ENCODE measurements around the gene LIMS2. TPM values are rescaled to one million over a fixed set of nuclear protein-coding genes. Genes with fewer than 3 reads are reported as not detected.

Gene LIMS2
- total and polyA plus RNA-seq, 2 experiments from 2014 or later, result 1.6 to 3.5 TPM

GRCh38 chr2:127607399-127607908, 67.9 kb downstream of the LIMS2 start:
- Histone ChIP-seq H3K9me2 (ENCODE audit: insufficient read depth) (no peaks in the 10 kb centered on the region), H3K79me2 (replicated peaks; ENCODE audit: insufficient read depth) (no peaks in the 10 kb centered on the region), H4K20me1 (replicated peaks; ENCODE audit: insufficient read depth) (no peaks in the 10 kb centered on the region), H3K27ac (ENCODE audit: low read depth) (no peak overlapping the region), H3K27me3 (ENCODE audit: insufficient read depth) (no peaks in the 10 kb centered on the region), H2AFZ (no peak overlapping the region), H3K4me1 (ENCODE audit: insufficient read depth) (no peaks in the 10 kb centered on the region), H3K36me3 (ENCODE audit: insufficient read depth) (no peaks in the 10 kb centered on the region), H3F3A (replicated peaks; ENCODE audit: low read depth) (no peaks in the 10 kb centered on the region), H3K4me3 (no peak overlapping the region), H3K4me2 (no peak overlapping the region)
- DNase-seq (ENCODE audit: low spot score), result no peak
- ATAC-seq, result no peak
- Mint-ChIP-seq H3K27me3 (ENCODE audit: insufficient read depth, low read depth, poor library complexity) (peaks cover 13% of the 10 kb centered on the region), H3K9me3 (no peaks in the 10 kb centered on the region), H3K4me1 (no peaks in the 10 kb centered on the region), H3K27ac (no peak overlapping the region), H3K4me3 (no peak overlapping the region), H3K36me3 (ENCODE audit: low read depth) (no peaks in the 10 kb centered on the region)
- TF ChIP-seq REST (IDR thresholded peaks at IDR 0.05; ENCODE audit: unreplicated experiment) (no peak), ZNF462 (CRISPR knock-in tag; IDR thresholded peaks at IDR 0.05) (no peak), ZNF114 (CRISPR knock-in tag; IDR thresholded peaks at IDR 0.05) (no peak), POLR2AphosphoS5 (IDR thresholded peaks at IDR 0.05; ENCODE audit: low read depth) (no peak), EZH2 (IDR thresholded peaks at IDR 0.05; ENCODE audit: low read depth, unreplicated experiment) (no peak), JUNB (IDR thresholded peaks at IDR 0.05; ENCODE audit: unreplicated experiment) (no peak), NANOG (IDR thresholded peaks at IDR 0.05; ENCODE audit: borderline replicate concordance) (no peak), EZH2phosphoT487 (IDR thresholded peaks at IDR 0.05; ENCODE audit: unreplicated experiment) (no peak), ETS1 (IDR thresholded peaks at IDR 0.05) (no peak), CTCF (conservative IDR thresholded peaks at IDR 0.05; ENCODE audit: low read depth in 2 of 2) (no peak), ZNF331 (CRISPR knock-in tag; IDR thresholded peaks at IDR 0.05; ENCODE audit: low read depth) (no peak), CREB1 (CRISPR knock-in tag; IDR thresholded peaks at IDR 0.05; ENCODE audit: low read depth) (no peak)
